GM10266 (cell line): ENCODE data around the gene XPO1.
"Not testable (repeated sequence)": the region's sequence is repeated elsewhere in the genome, so short reads cannot be mapped to it uniquely, and the experiment has no call there.

Source experiments
- DNase-seq: peaks from one replicate; pipeline ENCODE4 v3.0.0; 2012; ENCODE audit errors: extremely low spot score
- TF ChIP-seq, protein P1 (sequence below): IDR thresholded peaks from 2 replicates; pipeline ENCODE4 v1.5.1; 2012; ENCODE audit warnings: mild to moderate bottlenecking, low read depth; ENCODE audit not compliant: control insufficient read depth, insufficient read depth; ENCODE audit errors: missing control alignments

Gene XPO1

DNA sequence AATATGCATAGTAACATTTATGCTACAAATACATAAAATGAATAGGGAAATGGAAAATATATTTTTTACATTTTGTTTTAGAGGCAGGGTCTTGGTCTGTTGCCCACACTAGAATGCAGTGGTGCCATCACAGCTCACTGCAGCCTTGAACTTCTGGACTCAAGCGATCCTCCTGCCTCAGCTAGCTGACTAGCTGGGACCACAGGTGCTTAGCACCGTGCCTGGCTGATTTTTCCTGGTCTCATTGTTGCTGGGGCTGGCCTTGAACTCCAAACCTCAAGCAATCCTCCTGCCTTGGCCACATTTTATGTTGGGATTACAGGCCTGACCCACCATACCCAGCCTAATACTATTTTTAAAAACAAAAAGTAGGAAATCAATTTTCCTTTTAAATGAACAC, 33.2 kb downstream of the XPO1 start:
- TF ChIP-seq, protein P1, sequence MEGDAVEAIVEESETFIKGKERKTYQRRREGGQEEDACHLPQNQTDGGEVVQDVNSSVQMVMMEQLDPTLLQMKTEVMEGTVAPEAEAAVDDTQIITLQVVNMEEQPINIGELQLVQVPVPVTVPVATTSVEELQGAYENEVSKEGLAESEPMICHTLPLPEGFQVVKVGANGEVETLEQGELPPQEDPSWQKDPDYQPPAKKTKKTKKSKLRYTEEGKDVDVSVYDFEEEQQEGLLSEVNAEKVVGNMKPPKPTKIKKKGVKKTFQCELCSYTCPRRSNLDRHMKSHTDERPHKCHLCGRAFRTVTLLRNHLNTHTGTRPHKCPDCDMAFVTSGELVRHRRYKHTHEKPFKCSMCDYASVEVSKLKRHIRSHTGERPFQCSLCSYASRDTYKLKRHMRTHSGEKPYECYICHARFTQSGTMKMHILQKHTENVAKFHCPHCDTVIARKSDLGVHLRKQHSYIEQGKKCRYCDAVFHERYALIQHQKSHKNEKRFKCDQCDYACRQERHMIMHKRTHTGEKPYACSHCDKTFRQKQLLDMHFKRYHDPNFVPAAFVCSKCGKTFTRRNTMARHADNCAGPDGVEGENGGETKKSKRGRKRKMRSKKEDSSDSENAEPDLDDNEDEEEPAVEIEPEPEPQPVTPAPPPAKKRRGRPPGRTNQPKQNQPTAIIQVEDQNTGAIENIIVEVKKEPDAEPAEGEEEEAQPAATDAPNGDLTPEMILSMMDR, result no peak
- DNase-seq, result no peak

DNA sequence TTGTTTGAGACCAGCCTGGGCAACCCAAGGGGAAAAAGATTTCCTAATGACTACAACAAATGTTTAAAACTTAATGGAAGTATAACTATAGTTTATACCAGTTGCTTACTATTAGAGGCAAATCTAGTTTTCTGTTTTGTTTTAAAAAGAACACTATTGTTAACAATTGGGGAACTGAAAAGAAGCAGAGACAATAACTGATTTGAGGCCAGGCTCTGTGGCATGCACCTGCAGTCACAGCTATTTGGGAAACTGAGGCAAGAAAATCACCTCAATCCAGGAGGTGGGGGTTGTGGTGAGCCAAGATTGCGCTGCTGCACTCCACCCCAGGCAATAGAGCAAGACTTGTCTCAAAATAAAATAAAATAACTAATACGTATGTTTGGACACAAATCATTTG, 39.1 kb downstream of the XPO1 start:
- TF ChIP-seq, protein P1, result no peak

DNA sequence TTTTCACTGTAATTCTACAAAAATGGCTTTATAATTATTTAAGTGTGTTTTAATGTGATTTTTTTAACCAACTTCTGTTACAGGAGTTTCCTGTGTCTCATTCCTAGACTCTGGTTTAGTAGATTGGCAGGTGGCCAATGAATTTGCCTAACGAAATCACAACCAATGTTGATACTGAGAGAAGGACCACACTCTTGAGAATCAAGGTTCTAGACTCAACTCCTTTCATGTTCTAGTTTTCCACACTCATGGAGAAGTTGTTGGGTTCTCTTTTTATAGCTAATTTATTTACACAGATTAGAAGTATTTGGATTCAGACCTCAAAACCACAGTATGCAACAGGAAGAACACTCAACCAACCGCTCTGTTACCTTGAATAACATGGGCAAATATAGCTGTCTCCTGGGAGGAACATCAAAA, 44.6 kb downstream of the XPO1 start:
- TF ChIP-seq, protein P1, result no peak
- no peak for DNase-seq

More for the DNA sequence above, 39.1 kb downstream of the XPO1 start:
- no peak for DNase-seq

DNA sequence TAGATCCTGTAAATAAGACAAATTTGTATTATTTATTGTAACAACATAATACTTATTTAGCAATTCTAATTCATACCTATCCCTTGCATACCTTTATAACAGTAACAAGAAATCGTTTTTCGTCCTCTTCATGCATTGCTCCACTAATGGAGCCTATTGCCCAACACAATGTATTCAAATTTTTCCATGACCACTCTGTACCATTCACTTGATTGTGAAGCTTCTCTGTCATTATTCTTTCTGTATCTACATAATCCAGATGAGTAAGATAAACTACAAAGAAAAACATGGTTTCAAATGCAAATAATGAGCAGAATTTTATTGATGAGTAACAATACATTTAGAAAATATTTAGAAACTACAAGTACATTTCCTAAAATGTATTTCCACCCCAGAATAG, 45.7 kb downstream of the XPO1 start:
- no peak for DNase-seq
- TF ChIP-seq, protein P1, result no peak

DNA sequence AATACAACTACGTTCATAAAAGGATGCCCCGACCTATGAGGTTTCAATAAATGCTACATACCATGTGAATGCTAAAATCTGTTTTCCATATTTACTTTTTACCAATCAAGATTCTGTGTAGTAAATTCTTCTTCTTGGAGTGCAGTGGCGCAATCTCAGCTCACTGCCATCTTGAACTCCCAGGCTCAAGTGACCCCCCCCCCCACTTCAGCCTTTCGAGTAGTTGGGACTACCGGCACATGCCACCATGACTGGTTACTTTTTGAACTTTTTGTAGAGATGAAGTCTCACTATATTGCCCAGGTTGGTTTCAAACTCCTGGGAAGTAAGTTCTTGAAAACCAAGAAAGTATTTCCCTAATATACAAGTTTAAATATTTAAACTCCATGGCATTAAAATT, 52.9 kb downstream of the XPO1 start:
- TF ChIP-seq, protein P1, result no peak
- no peak for DNase-seq

DNA sequence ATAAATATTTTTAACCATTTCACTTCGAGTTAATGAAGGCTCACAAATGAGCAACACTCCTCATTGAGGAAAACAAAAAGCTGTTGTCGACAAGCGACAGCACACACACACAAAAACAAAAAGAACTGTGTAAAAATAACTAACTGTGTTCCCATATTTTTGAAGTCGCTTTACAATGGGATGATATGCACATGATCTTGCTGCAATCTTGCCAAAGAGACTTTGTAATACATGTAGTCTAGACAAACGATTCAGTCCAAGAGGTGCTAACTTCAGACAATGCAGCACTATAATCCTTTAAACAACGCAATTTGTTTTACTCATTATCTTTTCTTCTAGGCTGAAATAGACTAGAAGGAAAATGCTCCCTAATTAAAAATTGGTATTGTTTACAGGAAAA, 60.1 kb downstream of the XPO1 start:
- DNase-seq, result no peak
- TF ChIP-seq, protein P1, result no peak

DNA sequence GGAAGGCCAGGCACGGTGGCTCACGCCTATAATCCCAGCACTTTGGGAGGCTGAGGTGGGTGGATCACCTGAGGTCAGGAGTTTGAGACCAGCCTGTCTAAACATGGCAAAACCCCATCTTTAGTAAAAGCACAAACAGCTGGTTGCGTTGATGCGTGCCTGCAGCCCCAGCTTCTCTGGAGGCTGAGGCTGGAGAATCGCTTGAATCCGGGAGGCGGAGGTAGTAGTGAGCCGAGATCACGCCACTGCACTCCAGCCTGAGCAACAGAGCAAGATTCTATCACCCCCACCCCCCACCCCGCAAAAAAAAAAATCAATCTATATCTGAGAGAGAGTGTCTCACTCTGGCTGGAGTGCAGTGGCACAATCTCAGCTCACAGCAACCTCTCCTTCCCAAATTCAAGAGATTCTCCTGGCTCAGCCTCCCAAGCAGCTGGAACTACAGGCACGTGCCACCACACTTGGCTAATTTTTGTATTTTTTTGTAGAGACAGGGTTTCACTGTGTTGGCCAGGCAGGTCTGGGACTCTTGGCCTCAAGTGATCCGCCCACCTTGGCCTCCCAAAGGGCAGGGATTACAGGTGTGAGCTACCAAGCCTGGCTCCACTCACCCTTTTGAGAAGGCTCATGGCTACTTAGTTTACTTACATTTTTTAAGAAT, 61.1 kb downstream of the XPO1 start:
- DNase-seq, result not testable (repeated sequence)
